HEK293 (cell line): ENCODE measurements around the gene NDUFA3.
A peak's percentile ranks its signal among the peaks of the same experiment; 100 is the strongest.

Experiments used
- CTCF ChIA-PET: fragments of 350-600 bp; formaldehyde crosslinking; extraction: SDS; loops from one replicate; lab custom pipeline; 2021; ENCODE audit warnings: antibody characterized with exemption; lab: Yijun Ruan, JAX
- POLR2A ChIA-PET: fragments of 300-600 bp; formaldehyde crosslinking; extraction: SDS; loops from one replicate; lab custom pipeline; 2020; ENCODE audit warnings: antibody characterized with exemption, inconsistent platforms; lab: Yijun Ruan, JAX
- H3K27ac ChIP-seq: fragments of 200-500 bp; sonication (Bioruptor generic); 2 replicates; pipeline ENCODE4 v1.5.1; 2014; ENCODE audit warnings: low read depth, low read length, control low read depth, inconsistent platforms; ENCODE audit errors: extremely low read depth
- H3K36me3 ChIP-seq, 2 experiments: fragments of 200-500 bp in 1 of 2; sonication (Bioruptor generic) in 1 of 2; 1 replicate in 1 of 2; 2 replicates in 1 of 2; pipeline ENCODE4 v1.5.1; 2014 to 2017; ENCODE audit warnings: inconsistent platforms in 2 of 2, low read length in 2 of 2; ENCODE audit not compliant: control insufficient read depth in 2 of 2, insufficient read depth in 1 of 2
- H3K4me1 ChIP-seq: fragments of 200-500 bp; sonication (Bioruptor generic); 2 replicates; pipeline ENCODE4 v1.5.1; 2014; ENCODE audit warnings: mild to moderate bottlenecking, low read length, inconsistent platforms; ENCODE audit not compliant: control insufficient read depth, insufficient read depth
- H3K4me3 ChIP-seq: 2 replicates; pipeline ENCODE4 v1.5.1; 2011; ENCODE audit warnings: low read depth, mild to moderate bottlenecking, control low read depth, low read length, moderate library complexity
- H3K9me3 ChIP-seq: fragments of 200-500 bp; sonication (Bioruptor generic); 2 replicates; pipeline ENCODE4 v1.5.1; 2014; ENCODE audit warnings: low read depth, low read length, inconsistent platforms; ENCODE audit not compliant: control insufficient read depth, insufficient read depth
- ATF2 ChIP-seq: fragments of 450-650 bp; formaldehyde crosslinking; IDR thresholded peaks from 2 replicates; pipeline ENCODE4 v1.5.1; 2016; ENCODE audit warnings: missing biosample characterization, missing genetic modification characterization, low read depth
- BCL11A ChIP-seq: fragments of 450-650 bp; formaldehyde crosslinking; IDR thresholded peaks from 2 replicates; pipeline ENCODE4 v1.5.1; 2016; ENCODE audit warnings: low read depth, missing biosample characterization, missing genetic modification characterization
- KLF1 ChIP-seq: fragments of 450-650 bp; formaldehyde crosslinking; IDR thresholded peaks from 2 replicates; pipeline ENCODE4 v1.5.1; 2016; ENCODE audit warnings: missing biosample characterization, missing genetic modification characterization
- KLF7 ChIP-seq: fragments of 450-650 bp; formaldehyde crosslinking; IDR thresholded peaks from 2 replicates; pipeline ENCODE4 v1.5.1; 2016; ENCODE audit warnings: missing biosample characterization, missing genetic modification characterization, borderline replicate concordance
- PBX3 ChIP-seq: sonication (generic); formaldehyde crosslinking; IDR thresholded peaks from 2 replicates; pipeline ENCODE4 v1.8.1; 2022; ENCODE audit warnings: mild to moderate bottlenecking, moderate library complexity, missing genetic modification reagents
- SP3 ChIP-seq: fragments of 450-650 bp; formaldehyde crosslinking; IDR thresholded peaks from 2 replicates; pipeline ENCODE4 v1.5.1; 2016; ENCODE audit warnings: missing biosample characterization, missing genetic modification characterization
- ZBTB1 ChIP-seq: fragments of 450-650 bp; formaldehyde crosslinking; IDR thresholded peaks from 2 replicates; pipeline ENCODE4 v1.5.1; 2016; ENCODE audit warnings: missing biosample characterization, missing genetic modification characterization
- ZBTB6 ChIP-seq: fragments of 450-650 bp; formaldehyde crosslinking; IDR thresholded peaks from 2 replicates; pipeline ENCODE4 v1.5.1; 2017; ENCODE audit warnings: missing biosample characterization, missing genetic modification characterization
- ZBTB8A ChIP-seq: fragments of 450-650 bp; formaldehyde crosslinking; IDR thresholded peaks from 2 replicates; pipeline ENCODE4 v1.5.1; 2016; ENCODE audit warnings: missing biosample characterization, missing genetic modification characterization
- ZEB2 ChIP-seq: fragments of 450-650 bp; formaldehyde crosslinking; IDR thresholded peaks from 2 replicates; pipeline ENCODE4 v1.5.1; 2016; ENCODE audit warnings: missing biosample characterization, missing genetic modification characterization
- ZFHX2 ChIP-seq: fragments of 450-650 bp; formaldehyde crosslinking; conservative IDR thresholded peaks from 2 replicates; pipeline ENCODE4 v1.5.1; 2016; ENCODE audit warnings: missing biosample characterization, missing genetic modification characterization
- ZFP41 ChIP-seq: fragments of 450-650 bp; formaldehyde crosslinking; IDR thresholded peaks from 2 replicates; pipeline ENCODE4 v1.5.1; 2016; ENCODE audit warnings: missing biosample characterization, missing genetic modification characterization, borderline replicate concordance
- ZNF112 ChIP-seq: fragments of 450-650 bp; formaldehyde crosslinking; IDR thresholded peaks from 2 replicates; pipeline ENCODE4 v1.5.0; 2017; ENCODE audit warnings: missing biosample characterization, missing genetic modification characterization
- ZNF114 ChIP-seq: fragments of 450-650 bp; formaldehyde crosslinking; IDR thresholded peaks from 2 replicates; pipeline ENCODE4 v1.5.0; 2017; ENCODE audit warnings: missing biosample characterization, missing genetic modification characterization
- ZNF133 ChIP-seq: fragments of 450-650 bp; formaldehyde crosslinking; IDR thresholded peaks from 2 replicates; pipeline ENCODE4 v1.5.1; 2016; ENCODE audit warnings: missing biosample characterization, missing genetic modification characterization
- ZNF174 ChIP-seq: fragments of 450-650 bp; formaldehyde crosslinking; IDR thresholded peaks from 2 replicates; pipeline ENCODE4 v1.5.0; 2017; ENCODE audit warnings: missing biosample characterization, mild to moderate bottlenecking, missing genetic modification characterization
- ZNF175 ChIP-seq: fragments of 450-650 bp; formaldehyde crosslinking; IDR thresholded peaks from 2 replicates; pipeline ENCODE4 v1.5.1; 2016; ENCODE audit warnings: missing biosample characterization, missing genetic modification characterization
- ZNF248 ChIP-seq: fragments of 450-650 bp; formaldehyde crosslinking; IDR thresholded peaks from 2 replicates; pipeline ENCODE4 v1.5.1; 2017; ENCODE audit warnings: missing biosample characterization, missing genetic modification characterization
- ZNF26 ChIP-seq: fragments of 450-650 bp; formaldehyde crosslinking; IDR thresholded peaks from 2 replicates; pipeline ENCODE4 v1.5.1; 2016; ENCODE audit warnings: missing biosample characterization, missing genetic modification characterization
- ZNF280D ChIP-seq: fragments of 450-650 bp; formaldehyde crosslinking; IDR thresholded peaks from 2 replicates; pipeline ENCODE4 v1.5.1; 2016; ENCODE audit warnings: missing biosample characterization, missing genetic modification characterization
- ZNF341 ChIP-seq: fragments of 450-650 bp; formaldehyde crosslinking; IDR thresholded peaks from 2 replicates; pipeline ENCODE4; 2016; ENCODE audit warnings: low read depth, missing biosample characterization, missing genetic modification characterization
- ZNF366 ChIP-seq: fragments of 450-650 bp; formaldehyde crosslinking; conservative IDR thresholded peaks from 2 replicates; pipeline ENCODE4 v1.5.1; 2016; ENCODE audit warnings: missing biosample characterization, missing genetic modification characterization
- ZNF596 ChIP-seq: fragments of 450-650 bp; IDR thresholded peaks from 2 replicates; pipeline ENCODE4 v1.5.0; 2018; ENCODE audit warnings: missing biosample characterization, mild to moderate bottlenecking, missing genetic modification characterization, moderate library complexity
- ZNF624 ChIP-seq: fragments of 450-650 bp; formaldehyde crosslinking; IDR thresholded peaks from 2 replicates; pipeline ENCODE4 v1.5.1; 2017; ENCODE audit warnings: missing biosample characterization, missing genetic modification characterization
- ZNF645 ChIP-seq: fragments of 450-650 bp; formaldehyde crosslinking; IDR thresholded peaks from 2 replicates; pipeline ENCODE4; 2016; ENCODE audit warnings: missing biosample characterization, missing genetic modification characterization
- ZNF707 ChIP-seq: fragments of 450-650 bp; formaldehyde crosslinking; IDR thresholded peaks from 2 replicates; pipeline ENCODE4 v1.5.1; 2016; ENCODE audit warnings: missing biosample characterization, missing genetic modification characterization
- ZSCAN23 ChIP-seq: fragments of 450-650 bp; formaldehyde crosslinking; IDR thresholded peaks from 2 replicates; pipeline ENCODE4 v1.5.1; 2016; ENCODE audit warnings: missing biosample characterization, missing genetic modification characterization

NDUFA3 gene

GRCh38 chr19:54105796-54106195, 3.1 kb downstream of the NDUFA3 start:
- H3K36me3 ChIP-seq = peaks cover 55 to 62% of the 10 kb centered on the region in 2 experiments
- H3K9me3 ChIP-seq = no peaks in the 10 kb centered on the region
- ChIA-PET CTCF (no interaction called here), POLR2A (interaction anchor here (2.1 kb wide), 1 partner anchor 10 kb away, joined by 12 read pairs; the partner anchor contains the start of genes PRPF31 and TFPT)
- H3K4me1 ChIP-seq = peaks cover 2% of the 10 kb centered on the region; the same call in 1 of the 2 replicates
- TF ChIP-seq ZFHX2 (tag by site-specific recombination) (no peak), ZFP41 (tag by site-specific recombination) (no peak), ZNF366 (tag by site-specific recombination) (no peak), KLF1 (tag by site-specific recombination) (no peak), ZNF114 (tag by site-specific recombination) (no peak), ZBTB6 (tag by site-specific recombination) (no peak), ATF2 (tag by site-specific recombination) (no peak), ZNF707 (tag by site-specific recombination) (no peak), SP3 (tag by site-specific recombination) (no peak), ZEB2 (no peak), ZBTB1 (tag by site-specific recombination) (no peak), PBX3 (no peak), ZBTB8A (tag by site-specific recombination) (no peak), ZNF341 (tag by site-specific recombination) (no peak), ZNF112 (no peak), ZSCAN23 (tag by site-specific recombination) (no peak), ZNF175 (tag by site-specific recombination) (no peak), ZNF280D (tag by site-specific recombination) (no peak), ZNF248 (tag by site-specific recombination) (no peak), BCL11A (tag by site-specific recombination) (no peak)
- H3K27ac ChIP-seq = 0 out of 2 replicates have a peak overlapping the region, but pooled peaks have one; percentile 9
- no peak overlapping the region for H3K4me3 ChIP-seq

GRCh38 chr19:54106716-54107115, 4.1 kb downstream of the NDUFA3 start:
- ChIA-PET POLR2A (interaction anchor here (2.1 kb wide), 1 partner anchor 9 kb away, joined by 12 read pairs; the partner anchor contains the start of genes PRPF31 and TFPT), CTCF (no interaction called here)
- Histone ChIP-seq H3K4me1 (peaks cover 2% of the 10 kb centered on the region; the same call in 1 of the 2 replicates), H3K4me3 (no peak overlapping the region), H3K27ac (no peak overlapping the region), H3K9me3 (no peaks in the 10 kb centered on the region), H3K36me3 (peaks cover 61 to 69% of the 10 kb centered on the region in 2 experiments)
- TF ChIP-seq ZNF596 (tag by site-specific recombination) (no peak), ZNF645 (tag by site-specific recombination) (no peak), ZNF133 (tag by site-specific recombination) (no peak), ZNF624 (tag by site-specific recombination) (no peak), ZFHX2 (tag by site-specific recombination) (peak; percentile 30; the same call in 1 of the 2 replicates), ZNF26 (tag by site-specific recombination) (no peak), KLF7 (tag by site-specific recombination) (no peak), ZNF174 (tag by site-specific recombination) (no peak), ZNF175 (tag by site-specific recombination) (no peak)
